NB4 (cell line): ENCODE measurements around the gene XPO4.
"Not testable (repeated sequence)": the region's sequence is repeated elsewhere in the genome, so short reads cannot be mapped to it uniquely, and the experiment has no call there.

ENCODE experiments used
- DNase-seq: peaks from one replicate; pipeline ENCODE4 v3.0.0; 2010; ENCODE audit warnings: low read depth
- H3K4me3 ChIP-seq: one replicate; pipeline ENCODE4 v1.5.1; 2011; ENCODE audit warnings: mild to moderate bottlenecking, low read depth, low read length, moderate library complexity
- CTCF ChIP-seq: IDR thresholded peaks from one replicate; pipeline ENCODE4 v1.5.1; 2012; ENCODE audit warnings: low read depth, low read length
- MAX ChIP-seq: IDR thresholded peaks from 2 replicates; pipeline ENCODE4 v1.6.1; 2011; ENCODE audit warnings: low read depth, low read length
- MYC ChIP-seq: IDR thresholded peaks from 2 replicates; pipeline ENCODE4 v1.6.1; 2011; ENCODE audit warnings: low read depth, low read length
- POLR2A ChIP-seq: IDR thresholded peaks from 2 replicates; pipeline ENCODE4 v1.6.1; 2011; ENCODE audit warnings: mild to moderate bottlenecking; ENCODE audit not compliant: insufficient read length; ENCODE audit errors: extremely low read depth

XPO4 gene

GRCh38 chr13:20901668-20902437 is 693 bp downstream of the XPO4 start:
- DNase-seq = peak; percentile 86
- peak overlapping the region; percentile 90 for H3K4me3 ChIP-seq
- TF ChIP-seq POLR2A (no peak), MYC (peak; percentile 90), CTCF (no peak), MAX (peak; percentile 91)

DNA sequence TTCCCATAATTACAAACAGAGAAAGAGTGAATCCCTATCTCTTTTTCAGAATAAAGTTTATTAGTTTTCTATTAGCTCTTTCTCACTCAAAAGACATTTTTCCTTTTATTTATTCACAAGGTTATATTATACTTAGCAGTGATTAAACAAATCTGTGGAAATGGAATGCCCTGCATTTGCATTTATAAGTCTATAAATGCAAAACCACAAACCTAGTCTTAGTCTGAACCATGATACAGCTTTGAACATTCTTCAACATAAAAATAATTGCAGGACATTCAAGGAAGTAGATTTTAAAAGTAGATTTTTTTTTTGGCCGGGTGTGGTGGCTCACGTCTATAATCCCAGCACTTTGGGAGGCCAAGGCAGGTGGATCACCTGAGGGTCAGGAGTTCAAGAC is 8.3 kb downstream of the XPO4 start:
- no peak for DNase-seq
- no peak overlapping the region for H3K4me3 ChIP-seq
- no peak for TF ChIP-seq CTCF
- no peak for TF ChIP-seq POLR2A
- no peak for TF ChIP-seq MYC
- TF ChIP-seq MAX = no peak

DNA sequence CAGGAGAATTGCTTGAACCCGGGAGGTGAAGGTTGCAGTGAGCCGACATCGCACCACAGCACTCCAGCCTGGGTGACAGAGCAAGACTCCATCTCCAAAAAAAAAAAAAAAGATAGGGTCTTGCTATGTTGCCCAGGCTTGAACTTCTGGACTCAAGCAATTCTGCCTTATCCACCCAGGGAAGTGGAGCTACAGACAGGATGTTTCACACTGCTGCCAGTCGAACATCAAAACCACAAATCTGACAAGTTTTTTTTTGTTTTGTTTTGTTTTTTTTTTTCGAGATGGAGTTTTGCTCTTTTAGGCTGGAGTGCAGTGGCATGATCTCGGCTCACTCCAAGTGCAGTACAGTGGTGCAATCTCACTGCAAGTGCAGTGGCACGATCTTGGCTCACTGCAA is 10.8 kb downstream of the XPO4 start:
- H3K4me3 ChIP-seq = no peak overlapping the region
- DNase-seq = no peak
- TF ChIP-seq MAX (no peak), CTCF (no peak), POLR2A (no peak), MYC (no peak)

- no peak for DNase-seq
- H3K4me3 ChIP-seq = no peak overlapping the region
- TF ChIP-seq POLR2A (no peak), CTCF (no peak), MYC (no peak), MAX (no peak)
Measured at GRCh38 chr13:20891034-20891433, 11.5 kb downstream of the XPO4 start.

- peak; percentile 26 for DNase-seq
- not testable (repeated sequence) for H3K4me3 ChIP-seq
Measured at GRCh38 chr13:20890540-20890939, 12.0 kb downstream of the XPO4 start.

GRCh38 chr13:20882206-20882605 is 20.3 kb downstream of the XPO4 start:
- no peak overlapping the region for H3K4me3 ChIP-seq
- DNase-seq = no peak
- TF ChIP-seq POLR2A (no peak), MYC (no peak), MAX (no peak), CTCF (no peak)
